Measurements from ENCODE around the gene CARD9.

GRCh38 chr9:136327304-136327974 is 46.0 kb downstream of the CARD9 start, which contains the start of gene GPSM1:
- TF ChIP-seq CTCF (IDR thresholded peaks at IDR 0.05): no peak
- TF ChIP-seq POLR2A (IDR thresholded peaks at IDR 0.05): no peak
